Ovary (tissue), 3 donors: ENCODE data around the gene OCA2.

ENCODE experiments used
- POLR2A ChIP-seq: fragments of 450-650 bp; IDR thresholded peaks from one replicate; pipeline ENCODE4 v1.6.1; 2017; ENCODE audit warnings: antibody characterized with exemption, mild to moderate bottlenecking, moderate library complexity
- TF ChIP-seq, protein P1 (sequence below), 3 donors: fragments of 450-650 bp in 2 of 3; fragments of 200-600 bp in 1 of 3; IDR thresholded peaks; one replicate each; pipeline versions ENCODE4 v1.5.1 to v1.8.0; 2016 to 2022; ENCODE audit warnings: antibody characterized with exemption in 3 of 3, mild to moderate bottlenecking in 1 of 3
- donor health status: DM: no; HTN: no; CAD: no.

DNA sequence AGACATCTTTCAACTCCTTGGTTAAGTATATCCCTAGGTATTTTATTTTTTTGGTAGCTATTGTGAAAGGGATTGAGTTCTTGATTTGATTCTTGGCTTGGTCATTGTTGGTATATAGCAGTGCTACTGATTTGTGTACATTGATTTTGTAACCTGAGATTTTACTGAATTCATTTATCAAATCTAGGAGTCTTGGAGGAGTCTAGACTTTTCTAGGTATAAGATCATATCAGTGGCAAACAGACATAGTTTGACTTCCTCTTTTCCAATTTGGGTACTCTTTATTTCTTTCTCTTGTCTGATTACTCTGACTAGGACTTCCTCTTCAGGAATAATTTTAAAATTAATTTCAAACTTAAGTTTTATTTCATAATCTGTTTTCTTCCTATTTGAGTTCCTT lies 125.2 kb downstream of the OCA2 start:
- TF ChIP-seq, protein P1, sequence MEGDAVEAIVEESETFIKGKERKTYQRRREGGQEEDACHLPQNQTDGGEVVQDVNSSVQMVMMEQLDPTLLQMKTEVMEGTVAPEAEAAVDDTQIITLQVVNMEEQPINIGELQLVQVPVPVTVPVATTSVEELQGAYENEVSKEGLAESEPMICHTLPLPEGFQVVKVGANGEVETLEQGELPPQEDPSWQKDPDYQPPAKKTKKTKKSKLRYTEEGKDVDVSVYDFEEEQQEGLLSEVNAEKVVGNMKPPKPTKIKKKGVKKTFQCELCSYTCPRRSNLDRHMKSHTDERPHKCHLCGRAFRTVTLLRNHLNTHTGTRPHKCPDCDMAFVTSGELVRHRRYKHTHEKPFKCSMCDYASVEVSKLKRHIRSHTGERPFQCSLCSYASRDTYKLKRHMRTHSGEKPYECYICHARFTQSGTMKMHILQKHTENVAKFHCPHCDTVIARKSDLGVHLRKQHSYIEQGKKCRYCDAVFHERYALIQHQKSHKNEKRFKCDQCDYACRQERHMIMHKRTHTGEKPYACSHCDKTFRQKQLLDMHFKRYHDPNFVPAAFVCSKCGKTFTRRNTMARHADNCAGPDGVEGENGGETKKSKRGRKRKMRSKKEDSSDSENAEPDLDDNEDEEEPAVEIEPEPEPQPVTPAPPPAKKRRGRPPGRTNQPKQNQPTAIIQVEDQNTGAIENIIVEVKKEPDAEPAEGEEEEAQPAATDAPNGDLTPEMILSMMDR (IDR thresholded peaks at IDR 0.05), result no peak
- TF ChIP-seq POLR2A, result no peak
